IPS-15b (cell line): ENCODE results near the gene SYCE1L.
"Not testable (repeated sequence)": the region's sequence is repeated elsewhere in the genome, so short reads cannot be mapped to it uniquely, and the experiment has no call there.

Experiments used
- H3K27me3 ChIP-seq: one replicate; pipeline ENCODE4 v1.6.1; 2013; ENCODE audit warnings: low read length; ENCODE audit not compliant: control insufficient read depth, insufficient read depth
- H3K36me3 ChIP-seq: one replicate; pipeline ENCODE4 v1.6.1; 2013; ENCODE audit warnings: low read length; ENCODE audit not compliant: control insufficient read depth, insufficient read depth
- H3K4me1 ChIP-seq: one replicate; pipeline ENCODE4 v1.6.1; 2013; ENCODE audit warnings: mild to moderate bottlenecking, low read length; ENCODE audit not compliant: control insufficient read depth, insufficient read depth
- H3K4me3 ChIP-seq: one replicate; pipeline ENCODE4 v1.5.1; 2013; ENCODE audit warnings: low read depth, low read length
- H3K9ac ChIP-seq: one replicate; pipeline ENCODE4 v1.6.1; 2013; ENCODE audit warnings: low read depth, mild to moderate bottlenecking, low read length
- H3K9me3 ChIP-seq: one replicate; pipeline ENCODE4 v1.6.1; 2013; ENCODE audit warnings: mild to moderate bottlenecking, low read length; ENCODE audit not compliant: control insufficient read depth, insufficient read depth

SYCE1L gene

DNA sequence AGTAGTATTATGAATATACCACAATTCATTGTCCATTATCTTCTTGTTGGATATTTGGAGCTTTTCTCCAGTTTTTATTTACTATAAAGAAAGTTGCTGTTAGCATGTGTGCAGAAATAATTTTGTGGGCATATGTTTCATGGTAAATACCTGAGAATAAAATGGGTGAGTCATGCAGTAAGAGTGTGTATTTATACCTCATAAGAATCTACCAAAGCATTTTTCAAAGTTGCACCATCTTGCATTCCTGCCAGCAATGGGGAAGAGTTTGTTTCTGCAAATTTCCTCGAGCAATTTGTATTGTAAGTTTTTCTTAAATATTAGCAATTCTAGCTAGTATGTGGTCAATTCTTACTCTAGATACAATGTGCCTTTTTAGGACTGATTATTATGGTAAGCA lies 16.1 kb upstream of the SYCE1L start:
- H3K9me3 ChIP-seq: no peaks in the 10 kb centered on the region
- H3K9ac ChIP-seq: no peak overlapping the region
- no peaks in the 10 kb centered on the region for H3K27me3 ChIP-seq
- no peaks in the 10 kb centered on the region for H3K36me3 ChIP-seq
- no peak overlapping the region for H3K4me3 ChIP-seq
- H3K4me1 ChIP-seq: no peaks in the 10 kb centered on the region

GRCh38 chr16:77186298-77186697 lies 12.9 kb upstream of the SYCE1L start:
- H3K4me3 ChIP-seq, H3K27me3 ChIP-seq, H3K9ac ChIP-seq, H3K36me3 ChIP-seq, H3K4me1 ChIP-seq, H3K9me3 ChIP-seq: not testable (repeated sequence)

DNA sequence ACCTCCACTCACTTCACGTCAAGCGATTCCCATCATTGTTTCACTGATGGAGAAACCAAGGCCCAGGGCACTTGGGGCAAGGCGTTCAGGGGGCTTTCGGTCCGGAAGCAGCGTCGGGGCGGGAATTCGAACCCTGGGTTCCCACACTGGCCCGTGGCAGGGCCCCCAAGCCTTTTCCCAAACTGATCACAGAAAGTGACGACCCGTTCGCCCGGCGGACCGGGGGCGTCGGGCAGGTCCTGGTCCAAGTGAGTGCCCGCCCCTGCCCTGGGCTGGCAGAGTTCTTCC lies 9.1 kb upstream of the SYCE1L start:
- Histone ChIP-seq H3K36me3 (peaks cover 13% of the 10 kb centered on the region), H3K9ac (peak overlapping the region; percentile 54), H3K4me1 (no peaks in the 10 kb centered on the region), H3K27me3 (no peaks in the 10 kb centered on the region), H3K4me3 (peak overlapping the region; percentile 93), H3K9me3 (no peaks in the 10 kb centered on the region)

- H3K4me3 ChIP-seq: peak within 1 kb of the TSS; percentile 93
- H3K36me3 ChIP-seq: peaks cover 17% of the 10 kb centered on the region
- H3K4me1 ChIP-seq: no peaks in the 10 kb centered on the region
- H3K9me3 ChIP-seq: no peaks in the 10 kb centered on the region
- peak within 1 kb of the TSS; percentile 85 for H3K9ac ChIP-seq
- H3K27me3 ChIP-seq: no peaks in the 10 kb centered on the region
These were observed 8.5 kb upstream of the SYCE1L start, which contains the start of gene MON1B for GRCh38 chr16:77190478-77191258. Gene MON1B, plus strand, starts transcription at chr16:77191190. Its CDS starts 296 bp downstream, at chr16:77191486.

DNA sequence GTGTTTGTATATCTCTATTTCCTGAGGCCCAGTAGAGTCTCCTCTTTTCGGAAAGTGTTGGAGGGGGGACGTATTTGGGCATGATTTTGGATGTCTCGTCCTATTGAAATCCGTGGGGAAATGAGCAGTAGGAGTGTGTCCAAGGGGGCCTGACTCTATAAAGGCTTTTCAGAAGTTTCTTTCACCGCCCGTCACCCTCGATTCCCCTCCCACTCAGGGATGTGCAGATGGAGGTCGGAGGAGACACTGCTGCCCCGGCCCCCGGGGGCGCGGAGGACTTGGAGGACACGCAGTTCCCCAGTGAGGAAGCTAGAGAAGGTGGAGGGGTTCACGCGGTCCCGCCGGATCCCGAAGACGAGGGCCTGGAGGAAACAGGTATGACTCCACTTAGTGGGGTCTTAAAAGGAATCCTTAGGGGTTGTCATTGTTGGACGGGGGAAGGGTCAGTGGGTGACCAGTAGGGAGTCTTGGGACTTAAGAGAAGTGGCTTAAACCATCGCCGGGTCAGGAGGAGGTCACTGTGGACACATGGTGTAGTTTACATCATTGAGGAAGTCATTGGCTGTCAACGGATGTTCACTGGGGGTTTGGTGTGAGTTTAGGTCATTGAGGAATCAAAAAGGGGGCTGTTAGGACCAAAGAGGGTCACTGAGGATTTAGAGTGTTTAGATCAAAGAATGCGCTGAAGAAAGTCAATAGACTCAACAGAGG lies 7.8 kb upstream of the SYCE1L start:
- Histone ChIP-seq H3K27me3 (no peaks in the 10 kb centered on the region), H3K4me1 (no peaks in the 10 kb centered on the region), H3K36me3 (peaks cover 20% of the 10 kb centered on the region), H3K4me3 (peak overlapping the region; percentile 93), H3K9me3 (no peaks in the 10 kb centered on the region), H3K9ac (peak overlapping the region; percentile 85)

GRCh38 chr16:77193377-77193776 lies 5.8 kb upstream of the SYCE1L start:
- Histone ChIP-seq H3K9me3 (no peaks in the 10 kb centered on the region), H3K4me1 (no peaks in the 10 kb centered on the region), H3K9ac (no peak overlapping the region), H3K27me3 (no peaks in the 10 kb centered on the region), H3K4me3 (no peak overlapping the region), H3K36me3 (peaks cover 28% of the 10 kb centered on the region)

GRCh38 chr16:77194295-77195231 lies 4.6 kb upstream of the SYCE1L start:
- H3K27me3 ChIP-seq: no peaks in the 10 kb centered on the region
- peaks cover 37% of the 10 kb centered on the region for H3K36me3 ChIP-seq
- no peak overlapping the region for H3K9ac ChIP-seq
- H3K9me3 ChIP-seq: no peaks in the 10 kb centered on the region
- H3K4me3 ChIP-seq: no peak overlapping the region
- H3K4me1 ChIP-seq: no peaks in the 10 kb centered on the region

- H3K9ac ChIP-seq: no peak overlapping the region
- peaks cover 37% of the 10 kb centered on the region for H3K36me3 ChIP-seq
- no peaks in the 10 kb centered on the region for H3K9me3 ChIP-seq
These were observed 3.8 kb upstream of the SYCE1L start for GRCh38 chr16:77195411-77195810.

DNA sequence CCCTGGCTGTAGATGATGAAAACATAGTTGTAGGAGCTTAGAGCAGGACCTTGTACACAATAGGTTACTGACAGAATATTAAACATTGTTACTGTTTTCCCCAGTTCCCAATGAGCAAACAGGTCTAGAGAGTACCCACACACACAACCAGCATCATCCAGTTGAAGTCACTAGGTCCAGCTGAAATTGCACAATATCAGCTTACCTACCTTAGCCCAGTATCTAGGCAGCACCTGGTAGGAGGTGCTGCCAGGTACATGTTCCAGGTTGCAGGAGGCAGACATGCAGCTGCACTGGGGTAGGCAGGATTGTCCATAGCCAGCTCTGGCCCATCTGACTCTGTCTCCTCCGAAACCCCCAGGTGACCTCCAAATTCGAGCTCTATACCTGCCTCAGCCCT lies 1.5 kb upstream of the SYCE1L start:
- H3K4me1 ChIP-seq: no peaks in the 10 kb centered on the region
- H3K27me3 ChIP-seq: no peaks in the 10 kb centered on the region
- H3K9me3 ChIP-seq: no peaks in the 10 kb centered on the region
- H3K4me3 ChIP-seq: no peak overlapping the region
- peaks cover 37% of the 10 kb centered on the region for H3K36me3 ChIP-seq
- no peak overlapping the region for H3K9ac ChIP-seq

More at GRCh38 chr16:77195411-77195810, 3.8 kb upstream of the SYCE1L start:
- Histone ChIP-seq H3K4me3 (no peak overlapping the region), H3K27me3 (no peaks in the 10 kb centered on the region), H3K4me1 (no peaks in the 10 kb centered on the region)

DNA sequence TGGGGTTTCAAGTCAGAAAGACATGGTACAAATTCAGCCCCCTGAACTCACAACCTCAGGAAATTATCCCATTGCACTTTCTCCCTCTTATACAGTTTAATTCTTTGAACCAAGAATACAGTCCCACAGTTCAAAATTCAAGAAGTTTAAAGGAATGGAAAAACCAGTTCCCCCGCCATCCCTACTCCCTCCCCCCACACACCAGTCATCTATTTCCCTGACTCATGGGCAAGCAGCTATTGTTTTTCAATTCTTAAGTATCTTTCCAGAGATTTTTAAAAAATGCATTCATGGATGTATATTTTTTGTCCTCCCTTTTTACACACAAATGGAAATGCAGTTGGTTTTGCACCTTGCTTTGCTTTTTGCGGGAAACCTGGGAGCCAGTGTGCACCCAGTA lies 7.3 kb downstream of the SYCE1L start:
- Histone ChIP-seq H3K36me3 (no peaks in the 10 kb centered on the region), H3K9me3 (no peaks in the 10 kb centered on the region), H3K4me3 (no peak overlapping the region), H3K9ac (no peak overlapping the region), H3K27me3 (peaks cover 4% of the 10 kb centered on the region), H3K4me1 (peaks cover 10% of the 10 kb centered on the region)

DNA sequence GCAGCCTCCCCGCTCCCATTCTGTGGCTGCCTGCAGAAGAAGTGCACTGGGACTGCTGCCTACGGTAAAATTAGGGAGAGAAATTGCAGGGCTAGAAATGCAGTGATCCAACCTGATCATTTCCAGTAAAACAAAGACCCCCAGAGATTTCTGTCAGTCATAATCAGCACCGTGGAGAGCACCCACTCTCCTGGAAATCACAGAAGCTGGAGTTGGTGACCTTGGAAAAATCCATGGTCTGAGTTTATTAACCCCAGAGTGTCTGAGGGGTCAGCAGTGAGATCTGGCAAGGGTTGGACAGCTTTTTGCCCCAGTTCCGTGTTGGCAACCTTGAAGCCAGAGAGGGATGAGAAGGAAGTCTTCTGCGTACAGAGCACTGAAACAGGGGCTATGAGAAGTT lies 7.8 kb downstream of the SYCE1L start:
- Histone ChIP-seq H3K9ac (no peak overlapping the region), H3K9me3 (no peaks in the 10 kb centered on the region), H3K4me3 (no peak overlapping the region), H3K27me3 (peaks cover 4% of the 10 kb centered on the region), H3K4me1 (peaks cover 11% of the 10 kb centered on the region), H3K36me3 (no peaks in the 10 kb centered on the region)
